GM12873 (cell line): Measurements from ENCODE around the gene ZNF792.

ENCODE experiments used
- TF ChIP-seq, protein P1 (sequence below): IDR thresholded peaks from 2 replicates; pipeline ENCODE4 v1.5.1; 2012; ENCODE audit warnings: low read depth, mild to moderate bottlenecking, moderate library complexity, low read length, control low read depth; ENCODE audit not compliant: insufficient read depth; ENCODE audit errors: missing control alignments

Gene ZNF792

DNA sequence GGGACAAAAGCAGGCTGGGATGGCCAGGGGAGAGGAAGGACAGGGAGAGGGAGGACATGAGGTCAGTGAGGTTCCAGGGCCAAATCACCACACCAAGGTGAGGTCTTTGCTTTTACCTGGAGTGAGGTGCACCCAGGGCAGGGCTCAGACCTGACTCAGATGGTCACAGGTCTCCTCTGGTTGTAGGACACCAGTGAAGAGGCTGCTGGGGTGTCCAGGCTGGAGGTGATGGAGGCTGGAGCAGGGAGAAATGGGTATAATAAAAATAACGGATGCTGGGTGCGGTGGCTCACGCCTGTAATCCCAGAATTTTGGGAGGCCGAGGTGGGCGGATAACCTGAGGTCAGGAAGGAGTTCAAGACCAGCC, 43.0 kb upstream of the ZNF792 start:
- TF ChIP-seq, protein P1, sequence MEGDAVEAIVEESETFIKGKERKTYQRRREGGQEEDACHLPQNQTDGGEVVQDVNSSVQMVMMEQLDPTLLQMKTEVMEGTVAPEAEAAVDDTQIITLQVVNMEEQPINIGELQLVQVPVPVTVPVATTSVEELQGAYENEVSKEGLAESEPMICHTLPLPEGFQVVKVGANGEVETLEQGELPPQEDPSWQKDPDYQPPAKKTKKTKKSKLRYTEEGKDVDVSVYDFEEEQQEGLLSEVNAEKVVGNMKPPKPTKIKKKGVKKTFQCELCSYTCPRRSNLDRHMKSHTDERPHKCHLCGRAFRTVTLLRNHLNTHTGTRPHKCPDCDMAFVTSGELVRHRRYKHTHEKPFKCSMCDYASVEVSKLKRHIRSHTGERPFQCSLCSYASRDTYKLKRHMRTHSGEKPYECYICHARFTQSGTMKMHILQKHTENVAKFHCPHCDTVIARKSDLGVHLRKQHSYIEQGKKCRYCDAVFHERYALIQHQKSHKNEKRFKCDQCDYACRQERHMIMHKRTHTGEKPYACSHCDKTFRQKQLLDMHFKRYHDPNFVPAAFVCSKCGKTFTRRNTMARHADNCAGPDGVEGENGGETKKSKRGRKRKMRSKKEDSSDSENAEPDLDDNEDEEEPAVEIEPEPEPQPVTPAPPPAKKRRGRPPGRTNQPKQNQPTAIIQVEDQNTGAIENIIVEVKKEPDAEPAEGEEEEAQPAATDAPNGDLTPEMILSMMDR = no peak

DNA sequence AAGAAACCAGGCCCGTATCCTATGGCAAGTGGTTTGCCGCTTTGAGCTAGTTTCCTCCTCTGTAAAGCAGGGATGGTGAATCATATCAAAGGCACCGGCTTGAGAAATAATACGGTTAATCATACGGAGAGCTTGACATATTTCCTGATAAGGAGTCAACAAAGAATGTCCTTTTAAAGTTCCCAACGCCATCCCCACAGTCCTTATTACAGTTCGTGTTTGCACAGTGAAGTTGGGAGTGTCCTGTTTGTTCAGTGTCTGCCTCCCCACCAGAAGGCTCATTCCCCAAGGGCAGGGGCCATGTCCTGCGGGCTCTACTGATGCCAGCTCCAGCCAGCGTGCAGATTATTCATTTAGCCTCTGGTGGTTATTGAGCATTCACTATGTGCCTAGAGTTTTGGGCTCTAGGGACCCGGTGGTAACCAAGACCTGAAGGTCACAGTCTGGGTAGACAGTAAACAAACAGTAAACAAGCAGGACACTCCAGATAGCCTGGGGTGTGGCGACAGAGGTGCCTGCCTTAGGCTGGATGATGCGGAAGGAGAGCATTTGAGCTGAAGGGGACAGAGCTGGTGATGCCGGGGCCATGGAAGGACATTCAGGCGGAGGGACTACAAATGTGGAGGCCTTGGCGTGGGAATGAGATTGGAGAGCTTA, 42.4 kb upstream of the ZNF792 start:
- TF ChIP-seq, protein P1 = no peak

DNA sequence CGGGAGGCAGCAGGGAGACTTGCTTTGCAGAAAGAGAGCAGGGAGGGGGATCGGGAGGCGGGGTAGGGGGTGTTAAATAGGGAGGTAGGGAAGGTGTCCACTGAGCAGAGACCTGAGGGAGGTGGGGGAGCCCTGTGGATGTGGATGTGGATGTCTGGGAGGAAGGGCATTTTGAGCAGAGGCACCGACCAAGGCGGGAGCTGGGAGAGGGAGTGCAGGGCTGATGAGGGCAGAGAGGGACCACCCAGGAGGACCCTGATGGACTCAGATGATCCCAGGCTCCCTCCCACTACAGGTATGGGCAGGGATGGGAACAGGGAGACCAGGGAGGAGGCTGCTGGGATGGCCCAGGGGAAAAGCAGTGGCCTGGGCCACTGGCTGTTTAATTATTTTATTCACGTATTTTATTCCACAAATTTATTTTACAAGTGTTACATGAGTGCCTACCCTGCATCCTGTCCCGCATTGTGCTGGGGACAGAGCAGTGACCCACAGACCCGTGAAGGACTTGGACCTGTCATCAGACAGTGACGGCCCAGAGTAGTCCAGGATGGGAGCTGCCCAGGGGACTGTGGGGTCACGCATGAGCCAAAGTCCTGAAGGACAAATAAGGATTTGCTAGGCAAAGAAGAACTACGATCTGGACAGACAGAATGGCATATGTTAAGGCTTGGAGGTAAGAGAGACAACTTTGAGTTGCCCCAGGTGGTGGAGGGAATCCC, 41.4 kb upstream of the ZNF792 start:
- TF ChIP-seq, protein P1 = no peak

DNA sequence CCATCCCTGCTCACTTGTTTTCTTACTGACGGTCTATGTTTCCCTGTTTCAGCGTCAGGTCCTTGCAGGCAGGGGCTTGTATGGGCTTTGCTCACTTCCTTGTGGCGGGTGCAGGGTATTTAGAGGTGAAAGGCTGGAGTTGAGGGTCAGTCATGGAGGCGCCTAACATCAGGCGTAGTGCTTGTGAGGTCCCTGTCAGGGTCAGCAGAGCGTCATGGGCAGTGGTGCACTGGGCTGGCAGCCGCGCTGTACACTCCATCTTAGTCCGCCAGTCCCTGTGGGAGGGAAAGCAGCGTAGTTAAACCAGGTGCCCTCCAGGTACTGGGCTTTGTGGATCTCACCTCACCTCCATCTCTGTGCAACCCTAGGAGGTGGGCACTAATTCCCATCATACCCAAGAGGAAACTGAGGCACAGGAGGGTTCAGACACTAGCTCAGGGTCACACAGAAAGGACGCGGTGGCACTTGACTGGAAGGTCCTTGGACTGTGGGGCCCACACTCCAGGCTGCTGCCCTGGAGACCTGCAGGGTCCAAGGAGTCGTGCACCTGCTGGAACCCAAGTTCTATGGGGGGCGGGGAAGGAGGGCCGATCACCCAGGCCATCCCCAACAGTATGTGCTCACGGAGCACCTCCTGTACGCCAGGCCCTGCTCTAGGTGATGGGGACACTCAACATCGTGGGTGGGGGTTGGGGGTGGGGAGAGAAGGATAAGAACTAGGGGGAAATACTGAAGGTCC, 40.7 kb upstream of the ZNF792 start:
- TF ChIP-seq, protein P1 = no peak

DNA sequence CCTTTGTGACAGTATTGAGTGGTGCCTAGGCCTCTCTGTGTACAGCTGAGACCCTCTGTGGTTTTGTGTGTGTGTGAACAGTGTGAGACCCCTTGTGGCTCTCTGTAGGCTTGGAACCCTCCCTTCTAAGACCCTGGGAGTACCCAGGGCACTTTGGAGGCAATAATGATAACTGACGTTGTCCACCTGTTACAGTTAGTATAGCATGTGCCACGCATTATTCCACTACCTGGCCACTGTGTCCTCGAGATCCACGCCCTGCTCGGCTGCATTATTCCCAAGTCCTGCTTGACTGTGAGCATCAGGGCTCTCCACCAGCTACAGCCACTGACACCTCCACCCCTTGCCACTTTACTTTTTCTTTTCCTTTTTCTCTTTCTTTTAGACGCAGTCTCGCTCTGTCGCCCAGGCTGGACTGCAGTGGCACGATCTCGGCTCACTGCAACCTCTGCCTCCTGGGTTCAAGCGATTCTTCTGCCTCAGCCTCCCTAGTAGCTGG, 38.1 kb upstream of the ZNF792 start:
- TF ChIP-seq, protein P1 = no peak

DNA sequence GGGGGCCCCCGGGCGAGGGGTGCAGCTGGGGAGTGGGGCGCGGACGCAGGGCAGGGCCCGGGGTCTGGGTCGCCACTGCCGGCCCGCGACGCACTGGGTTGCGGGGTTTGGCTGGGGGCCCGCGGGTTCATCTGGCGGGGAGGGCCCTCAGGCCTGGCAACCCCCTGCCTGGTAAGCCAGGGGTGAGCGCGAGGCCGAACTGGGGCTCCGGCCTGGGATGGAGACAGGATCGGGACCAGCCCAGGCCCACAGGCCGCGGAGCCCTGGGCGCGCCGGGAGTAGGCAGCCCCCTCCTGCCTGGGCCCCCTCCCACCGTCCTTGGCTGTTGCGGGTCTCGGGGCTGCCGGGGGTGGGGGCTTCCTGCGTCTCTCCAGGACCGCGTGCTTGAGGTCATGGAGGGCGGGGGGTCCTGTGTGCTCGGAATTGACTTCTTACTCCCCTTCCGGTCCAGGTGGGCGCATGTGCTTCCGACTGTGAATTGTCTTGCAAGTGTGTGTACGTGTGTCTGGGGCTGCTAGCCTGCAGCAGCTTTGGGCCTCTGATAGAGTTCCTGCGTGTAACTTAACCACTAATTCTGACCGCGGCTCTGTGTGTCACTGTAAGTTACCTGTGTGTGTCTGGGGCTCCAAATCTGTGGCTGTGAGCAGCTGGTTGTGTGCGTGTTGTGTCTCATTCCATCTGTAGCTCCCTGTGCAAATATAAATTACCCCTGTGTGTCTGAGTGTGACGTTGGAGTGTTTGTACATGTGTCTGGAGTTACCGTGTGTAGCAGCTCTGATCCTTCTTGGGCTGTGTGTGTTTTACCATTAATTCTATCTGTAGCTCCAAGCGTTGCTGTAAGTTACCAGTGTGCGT, 36.8 kb upstream of the ZNF792 start:
- TF ChIP-seq, protein P1 = no peak
